ENCODE data around the gene SARS2. TPM values are rescaled to one million over a fixed set of nuclear protein-coding genes. Genes with fewer than 3 reads are reported as not detected.

The SARS2 gene
- total RNA-seq, 1 experiment from 2014 or later = 25.7 TPM

DNA sequence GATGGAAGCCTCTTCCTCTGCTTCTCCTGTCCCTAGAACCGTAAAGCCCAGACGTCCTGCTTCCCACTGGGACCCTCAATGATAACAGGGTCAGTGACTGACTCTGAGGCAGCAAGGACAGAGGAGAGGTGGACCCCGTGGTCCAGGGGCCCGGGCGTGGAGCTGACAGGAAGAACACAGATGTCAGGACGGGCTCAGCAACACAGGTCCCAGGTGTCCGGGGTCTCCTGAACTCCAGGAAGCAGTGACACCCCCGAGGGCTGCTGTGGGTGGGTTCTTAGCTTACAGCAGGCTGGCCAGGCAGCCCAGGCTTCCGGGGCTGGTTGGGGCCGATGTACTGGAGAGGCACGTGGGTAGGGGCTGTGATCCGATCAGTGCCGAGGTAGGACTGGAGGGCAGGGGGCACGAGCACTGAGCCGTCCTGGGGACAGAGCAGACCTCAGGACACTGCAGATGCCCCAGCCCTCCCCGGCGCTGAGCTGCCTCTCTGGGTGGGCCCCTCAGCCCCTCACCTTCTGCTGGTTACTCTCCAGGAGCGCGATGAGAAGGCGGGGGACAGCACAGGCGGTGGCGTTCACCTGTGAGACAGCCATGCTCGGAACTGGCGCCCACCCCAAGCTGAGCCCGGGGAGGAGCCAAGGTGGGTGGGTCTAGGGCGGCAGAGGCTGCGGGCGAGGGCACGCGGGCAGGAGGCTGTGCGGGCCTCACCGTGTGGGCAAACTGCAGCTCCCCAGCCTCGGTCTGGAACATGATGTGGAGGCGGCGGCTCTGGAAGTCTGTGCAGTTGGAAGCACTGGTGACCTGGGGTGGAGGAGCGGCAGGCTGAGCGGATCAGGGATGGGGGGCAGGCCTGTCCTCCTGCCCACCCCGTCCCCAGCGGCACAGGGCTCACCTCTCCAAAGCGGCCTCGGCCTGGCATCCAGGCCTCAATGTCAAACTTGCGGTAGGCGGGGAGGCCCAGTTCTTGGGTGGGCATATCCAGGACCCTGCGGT, 14.9 kb downstream of the SARS2 start:
- H3K9me3 ChIP-seq (replicated peaks) = no peaks in the 10 kb centered on the region
- H3K27ac ChIP-seq = no peak overlapping the region
- no peaks in the 10 kb centered on the region for H3K27me3 ChIP-seq
- DNase-seq = no peak
- no peaks in the 10 kb centered on the region for H3K36me3 ChIP-seq
- H3K4me1 ChIP-seq = peaks cover 26% of the 10 kb centered on the region
- H3K4me3 ChIP-seq = no peak overlapping the region

DNA sequence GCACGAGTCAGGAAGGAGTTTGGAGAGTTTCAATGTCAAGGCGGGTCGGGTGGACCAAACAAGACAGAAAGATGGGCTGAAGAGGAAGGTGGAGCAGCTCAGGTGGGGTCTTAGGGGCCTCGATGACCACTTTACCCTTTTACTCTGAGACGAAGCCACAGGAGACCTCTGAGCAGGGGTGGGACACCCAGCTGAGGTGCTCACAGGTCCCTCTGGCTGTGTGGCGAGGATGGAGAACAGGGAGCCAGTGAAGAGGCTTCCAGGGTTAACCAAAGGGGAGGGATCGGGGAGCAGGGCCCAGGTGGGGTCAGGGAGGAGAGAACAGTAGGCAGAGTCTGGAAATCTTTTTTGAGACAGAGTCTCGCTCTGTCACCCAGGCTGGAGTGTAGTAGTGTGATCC, 16.6 kb downstream of the SARS2 start:
- H3K27ac ChIP-seq = no peak overlapping the region

GRCh38 chr19:38912600-38913514, 17.7 kb downstream of the SARS2 start:
- H3K27me3 ChIP-seq = no peaks in the 10 kb centered on the region
- peaks cover 13% of the 10 kb centered on the region for H3K4me1 ChIP-seq
- H3K27ac ChIP-seq = no peak overlapping the region
- H3K36me3 ChIP-seq = peaks cover 5% of the 10 kb centered on the region
- no peak overlapping the region for H3K4me3 ChIP-seq
- H3K9me3 ChIP-seq (replicated peaks) = no peaks in the 10 kb centered on the region
- peak; percentile 47 to 66 for DNase-seq

More for the DNA sequence above, 16.6 kb downstream of the SARS2 start:
- no peak overlapping the region for H3K4me3 ChIP-seq
- H3K27me3 ChIP-seq = no peaks in the 10 kb centered on the region
- H3K36me3 ChIP-seq = no peaks in the 10 kb centered on the region; the same call in 1 of the 2 replicates
- DNase-seq = no peak
- H3K4me1 ChIP-seq = peaks cover 17% of the 10 kb centered on the region
- H3K9me3 ChIP-seq (replicated peaks) = no peaks in the 10 kb centered on the region

DNA sequence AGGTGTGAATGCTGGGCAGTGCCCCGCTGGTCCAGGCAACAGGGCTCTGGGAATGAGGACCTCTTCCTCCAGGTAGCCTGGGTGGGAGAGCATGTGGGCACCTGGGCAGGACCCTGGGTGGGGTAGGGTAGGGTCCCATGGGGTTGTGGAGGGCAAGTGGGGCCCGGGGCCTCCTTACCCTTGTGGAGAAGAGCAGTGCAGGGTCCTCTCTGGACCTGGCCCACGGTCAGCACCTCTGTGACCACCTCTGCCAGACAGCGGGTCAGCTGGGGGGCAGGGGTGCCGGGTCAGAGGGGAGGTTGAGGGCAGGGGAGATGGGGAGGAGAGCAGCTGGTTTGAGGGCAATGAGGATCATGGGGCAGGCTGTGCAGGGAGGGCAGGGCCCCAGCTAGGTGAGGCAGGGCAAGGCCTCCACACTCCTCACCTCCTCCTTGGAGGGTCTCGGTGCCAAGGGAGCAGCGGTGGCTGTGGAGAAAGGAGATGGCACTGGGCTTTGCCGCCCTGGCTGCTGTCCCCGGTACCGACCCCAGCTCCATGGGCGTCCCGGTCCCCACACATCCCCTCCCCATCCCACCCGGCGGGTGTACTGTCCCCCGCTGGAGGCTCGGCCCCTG, 19.1 kb downstream of the SARS2 start:
- H3K4me1 ChIP-seq = peaks cover 7% of the 10 kb centered on the region; the same call in 1 of the 2 replicates
- H3K27ac ChIP-seq = no peak overlapping the region
- H3K36me3 ChIP-seq = peaks cover 19% of the 10 kb centered on the region
- no peaks in the 10 kb centered on the region for H3K27me3 ChIP-seq
- no peaks in the 10 kb centered on the region for H3K9me3 ChIP-seq (replicated peaks)
- DNase-seq = no peak
- H3K4me3 ChIP-seq = no peak overlapping the region

- no peaks in the 10 kb centered on the region for H3K27me3 ChIP-seq
- H3K36me3 ChIP-seq = peaks cover 29% of the 10 kb centered on the region
- H3K27ac ChIP-seq = no peak overlapping the region
- H3K9me3 ChIP-seq (replicated peaks) = no peaks in the 10 kb centered on the region
- peaks cover 7% of the 10 kb centered on the region; the same call in 1 of the 2 replicates for H3K4me1 ChIP-seq
- no peak for DNase-seq
- no peak overlapping the region for H3K4me3 ChIP-seq
These were observed 20.1 kb downstream of the SARS2 start for GRCh38 chr19:38910488-38910887.

- DNase-seq = no peak
- no peaks in the 10 kb centered on the region for H3K9me3 ChIP-seq (replicated peaks)
- H3K27me3 ChIP-seq = no peaks in the 10 kb centered on the region
- H3K4me3 ChIP-seq = no peak overlapping the region
- H3K4me1 ChIP-seq = peaks cover 7% of the 10 kb centered on the region; the same call in 1 of the 2 replicates
- H3K36me3 ChIP-seq = peaks cover 40% of the 10 kb centered on the region
- H3K27ac ChIP-seq = no peak overlapping the region
These were observed 21.7 kb downstream of the SARS2 start for GRCh38 chr19:38908911-38909310.

GRCh38 chr19:38907670-38908069, 22.9 kb downstream of the SARS2 start:
- Histone ChIP-seq H3K4me3 (no peak overlapping the region), H3K4me1 (peaks cover 4% of the 10 kb centered on the region; the same call in 1 of the 2 replicates), H3K27ac (no peak overlapping the region), H3K9me3 (replicated peaks) (no peaks in the 10 kb centered on the region), H3K36me3 (peaks cover 40% of the 10 kb centered on the region), H3K27me3 (no peaks in the 10 kb centered on the region)
- no peak for DNase-seq

DNA sequence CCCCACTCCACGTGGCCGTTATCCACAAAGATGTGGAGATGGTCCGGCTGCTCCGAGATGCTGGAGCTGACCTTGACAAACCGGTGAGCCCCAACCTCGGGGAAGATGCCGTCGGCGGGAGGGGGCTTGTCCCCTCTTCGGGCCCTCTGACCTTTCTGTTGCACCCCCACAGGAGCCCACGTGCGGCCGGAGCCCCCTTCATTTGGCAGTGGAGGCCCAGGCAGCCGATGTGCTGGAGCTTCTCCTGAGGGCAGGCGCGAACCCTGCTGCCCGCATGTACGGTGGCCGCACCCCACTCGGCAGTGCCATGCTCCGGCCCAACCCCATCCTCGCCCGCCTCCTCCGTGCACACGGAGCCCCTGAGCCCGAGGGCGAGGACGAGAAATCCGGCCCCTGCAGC, 23.3 kb downstream of the SARS2 start:
- no peak overlapping the region for H3K27ac ChIP-seq
- H3K27me3 ChIP-seq = no peaks in the 10 kb centered on the region
- H3K4me3 ChIP-seq = no peak overlapping the region
- H3K9me3 ChIP-seq (replicated peaks) = no peaks in the 10 kb centered on the region
- H3K4me1 ChIP-seq = peaks cover 4% of the 10 kb centered on the region; the same call in 1 of the 2 replicates
- peaks cover 40% of the 10 kb centered on the region for H3K36me3 ChIP-seq
- DNase-seq = no peak

- DNase-seq = no peak
These were observed 24.9 kb downstream of the SARS2 start for GRCh38 chr19:38905620-38906019.

GRCh38 chr19:38904581-38905539, 25.7 kb downstream of the SARS2 start:
- DNase-seq = no peak
- H3K9me3 ChIP-seq (replicated peaks) = no peaks in the 10 kb centered on the region; the same call in 1 of the 2 replicates

More at GRCh38 chr19:38905620-38906019, 24.9 kb downstream of the SARS2 start:
- Histone ChIP-seq H3K4me3 (no peak overlapping the region), H3K4me1 (0 out of 2 replicates have a peak, but pooled peaks cover 2% of the 10 kb centered on the region), H3K27ac (no peak overlapping the region), H3K27me3 (no peaks in the 10 kb centered on the region), H3K36me3 (peaks cover 40% of the 10 kb centered on the region), H3K9me3 (replicated peaks) (no peaks in the 10 kb centered on the region; the same call in 1 of the 2 replicates)

DNA sequence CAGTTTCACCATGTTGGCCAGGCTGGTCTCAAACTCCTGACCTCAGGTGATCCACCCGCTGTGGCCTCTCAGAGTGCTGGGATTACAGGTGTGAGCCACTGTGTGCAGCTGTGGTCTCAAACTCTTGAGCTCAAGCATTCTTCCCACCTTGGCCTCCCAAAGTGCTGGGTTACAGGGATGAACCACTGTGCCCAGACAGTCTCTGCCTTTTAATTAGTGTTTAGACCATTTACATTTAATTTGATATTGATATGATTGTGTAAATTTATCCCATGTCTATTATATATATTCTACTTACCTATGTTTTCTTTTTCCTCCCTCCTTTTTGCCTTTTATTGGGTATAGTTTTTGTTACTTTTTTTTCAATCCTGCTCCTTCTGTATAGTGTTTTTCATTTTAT, 28.9 kb downstream of the SARS2 start:
- H3K27me3 ChIP-seq = no peaks in the 10 kb centered on the region
- peaks cover 23% of the 10 kb centered on the region for H3K36me3 ChIP-seq
- no peaks in the 10 kb centered on the region; the same call in 1 of the 2 replicates for H3K9me3 ChIP-seq (replicated peaks)
- DNase-seq = no peak
- H3K4me3 ChIP-seq = no peak overlapping the region
- H3K27ac ChIP-seq = no peak overlapping the region
- H3K4me1 ChIP-seq = peaks cover 8% of the 10 kb centered on the region; the same call in 1 of the 2 replicates

More at GRCh38 chr19:38904581-38905539, 25.7 kb downstream of the SARS2 start:
- Histone ChIP-seq H3K36me3 (peaks cover 40% of the 10 kb centered on the region), H3K27me3 (no peaks in the 10 kb centered on the region), H3K4me1 (0 out of 2 replicates have a peak, but pooled peaks cover 3% of the 10 kb centered on the region), H3K4me3 (no peak overlapping the region), H3K27ac (no peak overlapping the region)

GRCh38 chr19:38900743-38901190, 29.8 kb downstream of the SARS2 start:
- H3K4me1 ChIP-seq = peaks cover 8% of the 10 kb centered on the region; the same call in 1 of the 2 replicates
- H3K4me3 ChIP-seq = peak overlapping the region; percentile 78
- H3K36me3 ChIP-seq = peaks cover 13% of the 10 kb centered on the region
- no peaks in the 10 kb centered on the region; the same call in 1 of the 2 replicates for H3K9me3 ChIP-seq (replicated peaks)
- peak overlapping the region; percentile 67; the same call in 1 of the 2 replicates for H3K27ac ChIP-seq
- no peaks in the 10 kb centered on the region for H3K27me3 ChIP-seq
- no peak for DNase-seq

DNA sequence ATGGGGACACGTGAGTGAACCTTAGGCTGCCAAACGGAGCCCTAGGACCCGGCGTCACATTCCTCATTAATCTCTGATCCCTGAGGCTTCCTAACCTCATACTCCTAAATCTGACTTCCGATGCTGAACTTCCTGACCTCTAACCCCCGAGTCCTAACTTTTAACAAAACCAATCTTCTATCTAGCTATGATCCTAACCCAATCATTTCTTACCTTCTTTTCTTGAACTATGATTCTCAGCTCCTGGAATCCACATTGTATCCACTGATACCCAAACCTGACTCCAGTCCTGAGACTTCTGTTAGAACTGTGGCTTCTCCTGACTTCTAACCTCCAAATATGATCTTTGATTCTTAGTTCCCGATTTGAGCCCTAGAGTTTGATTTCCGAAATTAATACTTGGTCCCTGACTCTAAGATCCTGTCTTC, 30.3 kb downstream of the SARS2 start:
- H3K4me3 ChIP-seq = peak overlapping the region; percentile 78
- H3K9me3 ChIP-seq (replicated peaks) = no peaks in the 10 kb centered on the region; the same call in 1 of the 2 replicates
- peaks cover 8% of the 10 kb centered on the region; the same call in 1 of the 2 replicates for H3K4me1 ChIP-seq
- peaks cover 8% of the 10 kb centered on the region for H3K36me3 ChIP-seq
- no peak for DNase-seq
- no peaks in the 10 kb centered on the region for H3K27me3 ChIP-seq
- peak overlapping the region; percentile 67 for H3K27ac ChIP-seq

Data from SJCRH30 (cell line).